Measurements from ENCODE around the gene EHD3.

The EHD3 gene

GRCh38 chr2:31268344-31268743 is 34.4 kb downstream of the EHD3 start:
- no peak for TF ChIP-seq ZFX (IDR thresholded peaks at IDR 0.05; ENCODE audit: borderline replicate concordance)
- TF ChIP-seq CTCF (IDR thresholded peaks at IDR 0.05) = no peak
- H3K27ac ChIP-seq = no peak overlapping the region

DNA sequence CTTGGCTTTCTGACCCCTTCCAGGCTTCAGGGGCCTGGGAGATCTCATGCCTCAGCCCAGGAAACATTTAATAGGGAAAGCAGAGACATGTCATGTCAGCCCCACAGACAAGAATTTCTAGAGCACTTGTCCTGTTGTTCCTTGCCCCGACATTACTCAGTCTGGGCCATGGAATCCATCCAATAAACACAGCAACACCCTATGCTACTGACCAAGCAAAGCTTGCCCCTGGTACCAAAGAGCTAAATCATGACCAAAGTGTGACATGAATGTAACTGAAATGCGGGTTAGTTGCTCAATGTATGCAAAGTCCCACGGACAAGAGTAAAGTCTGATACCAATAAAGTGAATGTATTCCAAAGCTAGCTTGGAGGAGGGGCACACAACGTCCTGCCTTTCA is 35.1 kb downstream of the EHD3 start:
- H3K27ac ChIP-seq = no peak overlapping the region
- TF ChIP-seq ZFX (IDR thresholded peaks at IDR 0.05; ENCODE audit: borderline replicate concordance) (no peak), CTCF (IDR thresholded peaks at IDR 0.05) (no peak)

- TF ChIP-seq ZFX (IDR thresholded peaks at IDR 0.05; ENCODE audit: borderline replicate concordance) (no peak), CTCF (IDR thresholded peaks at IDR 0.05) (no peak)
- no peak overlapping the region for H3K27ac ChIP-seq
These were observed 36.2 kb downstream of the EHD3 start for GRCh38 chr2:31270131-31270530.

DNA sequence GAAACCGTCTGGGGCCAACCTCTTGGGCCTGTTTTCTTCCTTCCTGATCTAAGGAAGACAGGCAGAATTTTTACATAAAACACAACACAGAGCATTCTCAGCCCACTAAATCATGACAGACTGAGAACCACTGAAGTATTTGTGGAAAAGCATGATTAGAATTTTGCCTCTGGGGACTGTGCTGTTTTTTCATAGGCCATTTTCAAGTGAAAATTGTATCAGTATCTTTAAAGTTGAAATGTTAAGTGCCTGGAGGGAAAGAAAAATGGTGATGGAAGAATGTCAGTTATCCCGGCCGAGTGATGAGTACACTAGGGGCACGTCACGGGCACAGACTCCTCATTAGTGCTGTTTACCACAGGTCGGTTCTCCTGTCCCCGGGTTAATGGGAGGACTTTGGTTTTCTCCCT is 36.9 kb downstream of the EHD3 start:
- TF ChIP-seq CTCF (IDR thresholded peaks at IDR 0.05) = no peak
- TF ChIP-seq ZFX (IDR thresholded peaks at IDR 0.05; ENCODE audit: borderline replicate concordance) = no peak
- H3K27ac ChIP-seq = no peak overlapping the region

GRCh38 chr2:31271851-31272267 is 37.9 kb downstream of the EHD3 start:
- H3K27ac ChIP-seq = no peak overlapping the region
- TF ChIP-seq CTCF (IDR thresholded peaks at IDR 0.05) = no peak
- TF ChIP-seq ZFX (IDR thresholded peaks at IDR 0.05; ENCODE audit: borderline replicate concordance) = no peak

DNA sequence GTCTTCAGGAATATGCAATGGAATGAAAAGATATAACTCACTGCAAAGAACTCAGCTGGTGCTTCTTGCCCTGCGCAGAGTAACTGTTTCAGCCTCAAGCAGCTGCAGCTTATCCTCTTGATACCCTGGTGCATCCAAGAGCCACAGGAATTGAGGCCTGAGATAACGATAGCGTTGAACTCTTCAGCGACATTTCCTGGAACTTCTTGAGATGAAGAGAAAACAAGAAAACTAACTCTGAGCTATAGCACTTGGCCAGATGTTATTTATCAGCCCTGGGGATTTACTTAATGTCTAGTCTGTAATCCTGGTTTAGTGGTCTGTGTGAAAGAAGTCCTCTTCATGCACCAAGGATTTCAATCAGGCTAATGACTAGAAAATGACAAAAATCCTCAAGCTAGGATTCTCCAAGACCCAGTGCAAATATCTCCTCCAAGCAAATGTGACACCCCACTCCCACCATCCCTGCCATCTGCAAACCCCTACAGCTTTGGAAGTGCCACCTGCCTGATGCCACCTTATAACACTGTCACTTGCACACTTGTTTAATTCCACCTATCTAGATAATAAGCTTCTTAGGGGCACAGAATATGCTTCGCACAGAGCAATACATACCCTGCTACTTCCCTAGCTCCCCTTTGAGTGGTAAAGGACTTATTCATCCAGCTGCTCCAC is 40.6 kb downstream of the EHD3 start:
- H3K27ac ChIP-seq = no peak overlapping the region
- TF ChIP-seq CTCF (IDR thresholded peaks at IDR 0.05) (no peak), ZFX (IDR thresholded peaks at IDR 0.05; ENCODE audit: borderline replicate concordance) (no peak)

- H3K27ac ChIP-seq = no peak overlapping the region
- TF ChIP-seq ZFX (IDR thresholded peaks at IDR 0.05; ENCODE audit: borderline replicate concordance) (no peak), CTCF (IDR thresholded peaks at IDR 0.05) (no peak)
These were observed 42.0 kb downstream of the EHD3 start for GRCh38 chr2:31275976-31276375.
